DMS53 treated with DMSO at 0.1 percent for 48 hours (cell line): ENCODE data around the gene SLC24A4.
"Not testable (repeated sequence)": the region's sequence is repeated elsewhere in the genome, so short reads cannot be mapped to it uniquely, and the experiment has no call there.

Experiments used
- DNase-seq: peaks from one replicate; lab custom pipeline; 2025; ENCODE audit not compliant: unreplicated experiment; lab: John Stamatoyannopoulos, UW

SLC24A4 gene

GRCh38 chr14:92515546-92516343 is 192.8 kb downstream of the SLC24A4 start:
- DNase-seq: no peak

- DNase-seq: no peak
These were observed 193.5 kb downstream of the SLC24A4 start for GRCh38 chr14:92516344-92516965.

- DNase-seq: no peak
These were observed 194.1 kb downstream of the SLC24A4 start for GRCh38 chr14:92516966-92517506.

GRCh38 chr14:92517761-92518160 is 194.8 kb downstream of the SLC24A4 start:
- no peak for DNase-seq

GRCh38 chr14:92519246-92520101 is 196.5 kb downstream of the SLC24A4 start:
- no peak for DNase-seq

- no peak for DNase-seq
These were observed 197.4 kb downstream of the SLC24A4 start for GRCh38 chr14:92520102-92521057.

GRCh38 chr14:92521058-92521415 is 198.1 kb downstream of the SLC24A4 start:
- no peak for DNase-seq

GRCh38 chr14:92523752-92524151 is 200.8 kb downstream of the SLC24A4 start:
- DNase-seq: no peak

GRCh38 chr14:92524602-92525185 is 201.7 kb downstream of the SLC24A4 start:
- no peak for DNase-seq

GRCh38 chr14:92525322-92526095 is 202.5 kb downstream of the SLC24A4 start:
- no peak for DNase-seq

- no peak for DNase-seq
These were observed 204.8 kb downstream of the SLC24A4 start for GRCh38 chr14:92527721-92528120.

GRCh38 chr14:92528486-92529100 is 205.6 kb downstream of the SLC24A4 start:
- DNase-seq: no peak

- no peak for DNase-seq
These were observed 206.9 kb downstream of the SLC24A4 start for GRCh38 chr14:92529903-92530302.

- no peak for DNase-seq
These were observed 208.3 kb downstream of the SLC24A4 start for GRCh38 chr14:92531106-92531873.

GRCh38 chr14:92532490-92533163 is 209.7 kb downstream of the SLC24A4 start:
- peak; percentile 25 for DNase-seq

GRCh38 chr14:92534932-92535643 is 212.1 kb downstream of the SLC24A4 start:
- no peak for DNase-seq

GRCh38 chr14:92536231-92536630 is 213.3 kb downstream of the SLC24A4 start:
- not testable (repeated sequence) for DNase-seq
